ENCODE measurements around the gene FAH. TPM values are rescaled to one million over a fixed set of nuclear protein-coding genes. Genes with fewer than 3 reads are reported as not detected.

FAH gene
- total and polyA plus RNA-seq, 2 donors (not counting 1 experiment from before 2014, with no cell fraction given), result 1.1 to 5.1 TPM

- Mint-ChIP-seq H3K27ac (no peak overlapping the region), H3K9me3 (ENCODE audit: insufficient read depth) (no peaks in the 10 kb centered on the region)
- CTCF ChIA-PET, result interaction anchor here (1.0 kb wide), 1 partner anchor 804 kb away, joined by 3 read pairs; no protein-coding TSS in a partner anchor
These were observed 32.4 kb downstream of the FAH start for GRCh38 chr15:80185152-80185551.

GRCh38 chr15:80186066-80186465 lies 33.3 kb downstream of the FAH start:
- H3K4me3 Mint-ChIP-seq, result no peak overlapping the region
- no peaks in the 10 kb centered on the region for H3K9me3 Mint-ChIP-seq (ENCODE audit: insufficient read depth)
- Histone ChIP-seq H3K36me3 (replicated peaks in 1 of 2; ENCODE audit: control extremely low read depth in 1 of 2, control insufficient read depth in 1 of 2, extremely low read depth in 1 of 2, insufficient read depth in 2 of 2, low read length in 1 of 2) (no peaks in the 10 kb centered on the region), H3K9me3 (ENCODE audit: control extremely low read depth in 1 of 3, control insufficient read depth in 2 of 3, insufficient read depth in 1 of 3, low read length in 2 of 3) (peaks cover 0 to 5% (median 0%) of the 10 kb centered on the region in 3 donors), H2AFZ (ENCODE audit: insufficient read depth, low read depth, low read length, poor library complexity, severe bottlenecking) (no peak overlapping the region), H3K9ac (ENCODE audit: low read length) (no peak overlapping the region), H3K27me3 (replicated peaks in 1 of 4; ENCODE audit: control extremely low read depth in 1 of 4, control insufficient read depth in 3 of 4, insufficient read depth in 4 of 4, low read length in 3 of 4) (no peaks in the 10 kb centered on the region), H3K27ac (ENCODE audit: low read length in 2 of 2) (no peak overlapping the region), H4K20me1 (ENCODE audit: control insufficient read depth, insufficient read depth, low read length, poor library complexity, severe bottlenecking) (no peaks in the 10 kb centered on the region), H3K4me3 (ENCODE audit: control extremely low read depth in 1 of 5, extremely low read depth in 1 of 5, insufficient read depth in 1 of 5, low read depth in 2 of 5, low read length in 4 of 5) (no peak overlapping the region), H3K4me1 (ENCODE audit: control insufficient read depth in 2 of 2, insufficient read depth in 2 of 2, low read length in 2 of 2) (no peaks in the 10 kb centered on the region), H3K79me2 (ENCODE audit: control insufficient read depth, insufficient read depth, low read length) (no peaks in the 10 kb centered on the region), H3K4me2 (replicated peaks; ENCODE audit: low read depth, low read length, poor library complexity, severe bottlenecking) (no peak overlapping the region)
- no peak for ATAC-seq (ENCODE audit: low read depth)
- H3K27me3 Mint-ChIP-seq, result no peaks in the 10 kb centered on the region
- CTCF ChIA-PET, result no interaction called here
- TF ChIP-seq EZH2 (IDR thresholded peaks at IDR 0.05; ENCODE audit: borderline replicate concordance, insufficient read depth, low read depth, low read length, poor library complexity, severe bottlenecking) (no peak), CTCF (IDR thresholded peaks at IDR 0.05) (no peak)
- no peak overlapping the region for H3K27ac Mint-ChIP-seq
- POLR2A ChIA-PET, result no interaction called here
- DNase-seq, result no peak
- WGBS (ENCODE audit: insufficient coverage), result 97% methylated on average over 6 of the region's 7 CpGs
- H3K4me1 Mint-ChIP-seq, result no peaks in the 10 kb centered on the region
- intact Hi-C loops (cut with micrococcal nuclease), result no loop called here

More at GRCh38 chr15:80185152-80185551, 32.4 kb downstream of the FAH start:
- TF ChIP-seq CTCF (IDR thresholded peaks at IDR 0.05) (no peak), EZH2 (IDR thresholded peaks at IDR 0.05; ENCODE audit: borderline replicate concordance, insufficient read depth, low read depth, low read length, poor library complexity, severe bottlenecking) (no peak)
- no peak for DNase-seq
- Mint-ChIP-seq H3K4me1 (no peaks in the 10 kb centered on the region), H3K4me3 (no peak overlapping the region), H3K27me3 (no peaks in the 10 kb centered on the region)
- no peak for ATAC-seq (ENCODE audit: low read depth)
- 100% methylated on average over 2 of the region's 2 CpGs for WGBS (ENCODE audit: insufficient coverage)
- Histone ChIP-seq H3K9me3 (ENCODE audit: control extremely low read depth in 1 of 3, control insufficient read depth in 2 of 3, insufficient read depth in 1 of 3, low read length in 2 of 3) (peaks cover 0 to 5% (median 0%) of the 10 kb centered on the region in 3 donors), H3K4me1 (ENCODE audit: control insufficient read depth in 2 of 2, insufficient read depth in 2 of 2, low read length in 2 of 2) (no peaks in the 10 kb centered on the region), H3K27ac (ENCODE audit: low read length in 2 of 2) (no peak overlapping the region), H4K20me1 (ENCODE audit: control insufficient read depth, insufficient read depth, low read length, poor library complexity, severe bottlenecking) (no peaks in the 10 kb centered on the region), H3K9ac (ENCODE audit: low read length) (no peak overlapping the region), H3K36me3 (replicated peaks in 1 of 2; ENCODE audit: control extremely low read depth in 1 of 2, control insufficient read depth in 1 of 2, extremely low read depth in 1 of 2, insufficient read depth in 2 of 2, low read length in 1 of 2) (no peaks in the 10 kb centered on the region), H3K27me3 (replicated peaks in 1 of 4; ENCODE audit: control extremely low read depth in 1 of 4, control insufficient read depth in 3 of 4, insufficient read depth in 4 of 4, low read length in 3 of 4) (no peaks in the 10 kb centered on the region), H3K4me3 (ENCODE audit: control extremely low read depth in 1 of 5, extremely low read depth in 1 of 5, insufficient read depth in 1 of 5, low read depth in 2 of 5, low read length in 4 of 5) (no peak overlapping the region), H3K79me2 (ENCODE audit: control insufficient read depth, insufficient read depth, low read length) (no peaks in the 10 kb centered on the region), H3K4me2 (replicated peaks; ENCODE audit: low read depth, low read length, poor library complexity, severe bottlenecking) (no peak overlapping the region), H2AFZ (ENCODE audit: insufficient read depth, low read depth, low read length, poor library complexity, severe bottlenecking) (no peak overlapping the region)
- intact Hi-C loops (cut with micrococcal nuclease), result no loop called here
- POLR2A ChIA-PET, result no interaction called here
